Measurements from ENCODE around the gene ARHGEF17. TPM values are rescaled to one million over a fixed set of nuclear protein-coding genes. Genes with fewer than 3 reads are reported as not detected.
A peak's percentile ranks its signal among the peaks of the same experiment; 100 is the strongest.

Gene ARHGEF17
- polyA plus RNA-seq, 2 of the 4 experiments (the other 2 are of a cell fraction) = 7.0 to 16.2 TPM

DNA sequence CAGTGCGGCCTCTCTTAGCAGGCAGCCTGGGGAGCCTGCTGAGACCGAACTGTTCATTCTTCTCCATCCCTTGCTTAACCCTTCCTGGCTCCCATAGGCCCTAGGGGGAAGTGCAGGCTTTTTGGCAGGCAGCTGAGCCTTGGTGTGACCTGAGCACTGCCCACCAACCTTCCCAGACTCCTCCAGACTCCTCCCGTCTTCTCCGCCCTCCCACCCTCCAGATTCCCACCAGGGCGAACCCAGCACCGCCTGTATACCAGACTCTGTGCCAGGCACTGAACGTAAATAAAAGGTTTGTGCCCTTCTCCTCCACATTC is 76.0 kb downstream of the ARHGEF17 start:
- ChIA-PET POLR2A (no interaction called here), CTCF (interaction anchor here (0.9 to 39.3 kb wide), 8 partner anchors 9 to 277 kb away, joined by 3 to 667 read pairs (median 7); partner anchors contain the start of gene RELT)
- H3K27ac ChIP-seq = peak overlapping the region in 1 of 2 experiments; percentile 80; a peak in 3 of 6 replicates
- H3K9me3 ChIP-seq = no peaks in the 10 kb centered on the region
- peaks cover 69% of the 10 kb centered on the region for H3K4me1 ChIP-seq
- DNase-seq (ENCODE audit: low read depth in 1 of 2, low spot score in 1 of 2) (no peak), FAIRE-seq (no peak), ATAC-seq (peak in 1 of 2 experiments; percentile 6; a peak in 3 of 6 replicates)
- no peak overlapping the region for H3K4me3 ChIP-seq
- H3K4me2 ChIP-seq = peak overlapping the region; percentile 12
- whole genome bisulfite sequencing (ENCODE audit: missing lambda C conversion rate) = 91% methylated on average over 7 of the region's 7 CpGs
- no peak for TF ChIP-seq CEBPB (IDR thresholded peaks at IDR 0.05)
- no peak for TF ChIP-seq CTCF (IDR thresholded peaks at IDR 0.05)
- no peak for TF ChIP-seq MAZ (IDR thresholded peaks at IDR 0.05; ENCODE audit: borderline replicate concordance, low read depth, low read length)
- TF ChIP-seq, protein P1, sequence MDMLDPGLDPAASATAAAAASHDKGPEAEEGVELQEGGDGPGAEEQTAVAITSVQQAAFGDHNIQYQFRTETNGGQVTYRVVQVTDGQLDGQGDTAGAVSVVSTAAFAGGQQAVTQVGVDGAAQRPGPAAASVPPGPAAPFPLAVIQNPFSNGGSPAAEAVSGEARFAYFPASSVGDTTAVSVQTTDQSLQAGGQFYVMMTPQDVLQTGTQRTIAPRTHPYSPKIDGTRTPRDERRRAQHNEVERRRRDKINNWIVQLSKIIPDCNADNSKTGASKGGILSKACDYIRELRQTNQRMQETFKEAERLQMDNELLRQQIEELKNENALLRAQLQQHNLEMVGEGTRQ (IDR thresholded peaks at IDR 0.05) = no peak
- TF ChIP-seq EHF (CRISPR knock-in tag; IDR thresholded peaks at IDR 0.05) = no peak
- TF ChIP-seq HEYL (CRISPR knock-in tag; IDR thresholded peaks at IDR 0.05) = no peak
- TF ChIP-seq, protein P2, sequence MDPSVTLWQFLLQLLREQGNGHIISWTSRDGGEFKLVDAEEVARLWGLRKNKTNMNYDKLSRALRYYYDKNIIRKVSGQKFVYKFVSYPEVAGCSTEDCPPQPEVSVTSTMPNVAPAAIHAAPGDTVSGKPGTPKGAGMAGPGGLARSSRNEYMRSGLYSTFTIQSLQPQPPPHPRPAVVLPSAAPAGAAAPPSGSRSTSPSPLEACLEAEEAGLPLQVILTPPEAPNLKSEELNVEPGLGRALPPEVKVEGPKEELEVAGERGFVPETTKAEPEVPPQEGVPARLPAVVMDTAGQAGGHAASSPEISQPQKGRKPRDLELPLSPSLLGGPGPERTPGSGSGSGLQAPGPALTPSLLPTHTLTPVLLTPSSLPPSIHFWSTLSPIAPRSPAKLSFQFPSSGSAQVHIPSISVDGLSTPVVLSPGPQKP (IDR thresholded peaks at IDR 0.05; ENCODE audit: low read depth, low read length) = no peak
- TF ChIP-seq EP300 (IDR thresholded peaks at IDR 0.05) = no peak
- TF ChIP-seq, protein P3, sequence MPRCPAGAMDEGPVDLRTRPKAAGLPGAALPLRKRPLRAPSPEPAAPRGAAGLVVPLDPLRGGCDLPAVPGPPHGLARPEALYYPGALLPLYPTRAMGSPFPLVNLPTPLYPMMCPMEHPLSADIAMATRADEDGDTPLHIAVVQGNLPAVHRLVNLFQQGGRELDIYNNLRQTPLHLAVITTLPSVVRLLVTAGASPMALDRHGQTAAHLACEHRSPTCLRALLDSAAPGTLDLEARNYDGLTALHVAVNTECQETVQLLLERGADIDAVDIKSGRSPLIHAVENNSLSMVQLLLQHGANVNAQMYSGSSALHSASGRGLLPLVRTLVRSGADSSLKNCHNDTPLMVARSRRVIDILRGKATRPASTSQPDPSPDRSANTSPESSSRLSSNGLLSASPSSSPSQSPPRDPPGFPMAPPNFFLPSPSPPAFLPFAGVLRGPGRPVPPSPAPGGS (IDR thresholded peaks at IDR 0.05) = no peak
- TF ChIP-seq KDM1A (IDR thresholded peaks at IDR 0.05; ENCODE audit: low read depth) = no peak
- TF ChIP-seq NR3C1 (IDR thresholded peaks at IDR 0.05) = no peak
- TF ChIP-seq, protein P4, sequence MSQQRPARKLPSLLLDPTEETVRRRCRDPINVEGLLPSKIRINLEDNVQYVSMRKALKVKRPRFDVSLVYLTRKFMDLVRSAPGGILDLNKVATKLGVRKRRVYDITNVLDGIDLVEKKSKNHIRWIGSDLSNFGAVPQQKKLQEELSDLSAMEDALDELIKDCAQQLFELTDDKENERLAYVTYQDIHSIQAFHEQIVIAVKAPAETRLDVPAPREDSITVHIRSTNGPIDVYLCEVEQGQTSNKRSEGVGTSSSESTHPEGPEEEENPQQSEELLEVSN (IDR thresholded peaks at IDR 0.05; ENCODE audit: borderline replicate concordance, low read depth) = no peak

DNA sequence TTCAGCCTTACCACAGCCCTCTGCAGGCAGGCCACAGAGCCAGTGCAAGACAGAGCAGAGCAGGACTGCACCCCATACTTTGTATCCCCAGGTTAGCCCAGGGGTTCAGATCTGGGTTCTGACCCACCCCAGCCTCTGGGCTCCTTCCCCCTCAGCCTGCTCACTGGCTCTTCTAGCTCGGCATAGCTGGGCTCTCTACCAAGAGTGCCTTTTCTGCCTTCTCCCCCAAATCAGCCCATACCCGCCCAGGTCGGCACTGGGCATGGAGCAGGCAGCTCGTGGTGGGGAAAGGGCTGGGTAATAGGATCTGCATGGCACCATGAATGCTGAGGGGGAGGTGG is 76.4 kb downstream of the ARHGEF17 start:
- TF ChIP-seq POLR2A (IDR thresholded peaks at IDR 0.05; ENCODE audit: low read length) (no peak), GATA3 (IDR thresholded peaks at IDR 0.05; ENCODE audit: borderline replicate concordance) (no peak), RARB (CRISPR knock-in tag; IDR thresholded peaks at IDR 0.05) (no peak), ZNF302 (CRISPR knock-in tag; IDR thresholded peaks at IDR 0.05) (no peak), CHD2 (IDR thresholded peaks at IDR 0.05; ENCODE audit: low read length, partially characterized antibody) (no peak), ZSCAN20 (CRISPR knock-in tag; IDR thresholded peaks at IDR 0.05) (no peak), MAZ (IDR thresholded peaks at IDR 0.05; ENCODE audit: borderline replicate concordance, low read depth, low read length) (no peak), RAD21 (conservative IDR thresholded peaks at IDR 0.05 in 1 of 2, IDR thresholded peaks at IDR 0.05 in 1 of 2) (no peak), FOSB (CRISPR knock-in tag; IDR thresholded peaks at IDR 0.05) (no peak), MAFK (IDR thresholded peaks at IDR 0.05; ENCODE audit: partially characterized antibody) (no peak), ZC3H11A (IDR thresholded peaks at IDR 0.05) (no peak), NR3C1 (IDR thresholded peaks at IDR 0.05) (no peak), KDM5A (IDR thresholded peaks at IDR 0.05) (no peak), EP300 (IDR thresholded peaks at IDR 0.05) (no peak), PHF8 (IDR thresholded peaks at IDR 0.05; ENCODE audit: borderline replicate concordance, low read depth) (no peak), EHMT2 (IDR thresholded peaks at IDR 0.05; ENCODE audit: low read depth) (no peak)
- TF ChIP-seq, protein P5, sequence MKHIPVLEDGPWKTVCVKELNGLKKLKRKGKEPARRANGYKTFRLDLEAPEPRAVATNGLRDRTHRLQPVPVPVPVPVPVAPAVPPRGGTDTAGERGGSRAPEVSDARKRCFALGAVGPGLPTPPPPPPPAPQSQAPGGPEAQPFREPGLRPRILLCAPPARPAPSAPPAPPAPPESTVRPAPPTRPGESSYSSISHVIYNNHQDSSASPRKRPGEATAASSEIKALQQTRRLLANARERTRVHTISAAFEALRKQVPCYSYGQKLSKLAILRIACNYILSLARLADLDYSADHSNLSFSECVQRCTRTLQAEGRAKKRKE (CRISPR knock-in tag; IDR thresholded peaks at IDR 0.05; ENCODE audit: low read depth) = no peak
- TF ChIP-seq, protein P3 (IDR thresholded peaks at IDR 0.05) = no peak
- ChIA-PET POLR2A (no interaction called here), CTCF (interaction anchor here (0.9 to 39.3 kb wide), 9 partner anchors 8 to 277 kb away, joined by 3 to 667 read pairs (median 4); partner anchors contain the start of gene RELT)
- Histone ChIP-seq H3K4me3 (no peak overlapping the region), H3K4me1 (peaks cover 71% of the 10 kb centered on the region), H3K9me3 (no peaks in the 10 kb centered on the region), H3K27ac (peak overlapping the region in 1 of 2 experiments; percentile 80; a peak in 3 of 6 replicates), H3K4me2 (no peak overlapping the region; the same call in 2 of the 3 replicates)
- no peak for DNase-seq (ENCODE audit: low read depth in 1 of 2, low spot score in 1 of 2)
- no peak for FAIRE-seq
- WGBS (ENCODE audit: missing lambda C conversion rate) = 90% methylated on average over 4 of the region's 4 CpGs
- ATAC-seq = no peak

Data from A549 (cell line).